Body of pancreas (tissue), 4 donors: ENCODE data around the gene GMPPA. TPM values are rescaled to one million over a fixed set of nuclear protein-coding genes. Genes with fewer than 3 reads are reported as not detected.

ENCODE experiments used
- ATAC-seq: fragments of 150-250 bp; one replicate; pipeline ENCODE4 v1.9.1; 2016
- DNase-seq, 4 donors: peaks; one replicate each; pipeline ENCODE4 v3.0.0-alpha.2; 2019
- H3K27ac ChIP-seq, 4 donors: fragments of 200-600 bp; sonication (generic); 1 replicate in 3 of 4; 2 replicates in 1 of 4; pipeline versions ENCODE4 v1.5.1 to v1.6.1; 2016 to 2019; ENCODE audit warnings: mild to moderate bottlenecking in 1 of 4, mixed read lengths in 1 of 4, moderate library complexity in 1 of 4
- H3K27me3 ChIP-seq, 2 donors: fragments of 200-600 bp; sonication (generic); one replicate each; pipeline ENCODE4 v1.6.0; 2016; ENCODE audit warnings: mild to moderate bottlenecking in 1 of 2
- H3K36me3 ChIP-seq, 2 donors: fragments of 200-600 bp; sonication (generic); replicated peaks in 1 of 2; 2 replicates each; pipeline ENCODE4 v1.5.1; 2016; ENCODE audit warnings: low read depth in 2 of 2; ENCODE audit not compliant: insufficient read depth in 1 of 2
- H3K4me1 ChIP-seq: fragments of 200-600 bp; sonication (generic); one replicate; pipeline ENCODE4 v1.6.0; 2016
- H3K4me3 ChIP-seq, 2 donors: fragments of 200-600 bp; sonication (generic); 1 replicate in 1 of 2; 2 replicates in 1 of 2; pipeline ENCODE4 v1.5.1; 2016 to 2019
- H3K9me3 ChIP-seq, 3 donors: fragments of 200-600 bp; sonication (generic); 1 replicate in 2 of 3; 2 replicates in 1 of 3; pipeline ENCODE4 v1.5.1; 2016
- CTCF ChIP-seq, 7 experiments: fragments of 450-650 bp in 4 of 7; fragments of 200-600 bp in 3 of 7; sonication (generic) in 3 of 7; IDR thresholded peaks; one replicate each; pipeline ENCODE4 v1.5.1; 2016 to 2019; ENCODE audit warnings: antibody characterized with exemption in 7 of 7
- POLR2A ChIP-seq, 3 donors: fragments of 450-650 bp; IDR thresholded peaks; one replicate each; pipeline ENCODE4 v1.6.1; 2016; ENCODE audit warnings: antibody characterized with exemption in 3 of 3, mild to moderate bottlenecking in 2 of 3
- WGBS, 2 donors: methylation state at CpG; one replicate each; pipeline ENCODE4 v1.1.5; 2017; 5-methylcytosine and 5-hydroxymethylcytosine counted together
- intact Hi-C: fragments of 100-400 bp; cut with DNase I; formaldehyde crosslinking; loops from one replicate; pipeline ENCODE4 v1.15.1; 2023
- total RNA-seq, 2 donors: library from RNA; depleted of rRNA; stranded (reverse); fragments of >200 nt; gene quantifications; one replicate each; pipeline ENCODE4 v1.1.0, GENCODE V29; 2016

GMPPA gene
- total RNA-seq, 2 donors from 2014 or later, result 40.5 to 57.4 TPM

GRCh38 chr2:219523031-219523671, 24.5 kb downstream of the GMPPA start:
- TF ChIP-seq CTCF (IDR thresholded peaks at IDR 0.05) (no peak), POLR2A (IDR thresholded peaks at IDR 0.05) (no peak)
- ATAC-seq (no peak), DNase-seq (no peak)
- Histone ChIP-seq H3K4me3 (no peak overlapping the region), H3K4me1 (peaks cover 17% of the 10 kb centered on the region), H3K36me3 (no peaks in the 10 kb centered on the region), H3K27ac (no peak overlapping the region), H3K27me3 (peaks cover 0 to 23% of the 10 kb centered on the region in 2 donors), H3K9me3 (no peaks in the 10 kb centered on the region)
- intact Hi-C loops, result no loop called here
- 19 to 36% methylated on average over 22 to 23 of the region's 24 CpGs for WGBS, 2 donors

DNA sequence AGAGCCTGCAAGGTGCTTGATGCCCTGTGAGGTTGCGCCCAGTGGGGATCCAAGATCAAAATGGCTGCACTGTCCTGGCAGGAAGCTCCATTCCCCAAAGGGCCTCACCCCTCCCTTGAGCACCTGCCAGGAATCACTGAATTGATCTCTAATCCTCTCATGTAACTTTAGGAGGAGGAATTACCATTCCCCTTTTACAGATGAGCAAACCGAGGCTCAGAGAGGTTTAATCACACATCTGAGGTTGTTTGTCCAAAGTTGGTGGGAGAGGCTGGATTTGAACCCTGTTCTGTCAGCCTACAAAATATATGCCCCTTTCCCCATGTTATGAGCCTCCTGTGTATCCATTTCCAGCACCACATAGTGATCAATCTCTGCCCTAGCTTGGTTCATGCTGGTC, 26.1 kb downstream of the GMPPA start:
- H3K4me1 ChIP-seq, result peaks cover 18% of the 10 kb centered on the region
- WGBS, 2 donors, result 75 to 100% methylated on average over 2 of the region's 2 CpGs
- no peak for DNase-seq
- TF ChIP-seq POLR2A (IDR thresholded peaks at IDR 0.05) (no peak), CTCF (IDR thresholded peaks at IDR 0.05) (no peak)
- H3K4me3 ChIP-seq, result no peak overlapping the region
- peaks cover 0 to 31% of the 10 kb centered on the region in 2 donors for H3K27me3 ChIP-seq
- no peaks in the 10 kb centered on the region for H3K36me3 ChIP-seq
- no peak for ATAC-seq
- no peaks in the 10 kb centered on the region for H3K9me3 ChIP-seq
- intact Hi-C loops, result loop anchor here (5.0 kb wide), 2 partner anchors 48 to 118 kb away; no protein-coding TSS in a partner anchor
- H3K27ac ChIP-seq, result no peak overlapping the region

- H3K9me3 ChIP-seq, result no peaks in the 10 kb centered on the region
- TF ChIP-seq POLR2A (IDR thresholded peaks at IDR 0.05), result no peak
- no peak for TF ChIP-seq CTCF (IDR thresholded peaks at IDR 0.05)
- 26 to 46% methylated on average over 6 to 9 of the region's 9 CpGs for WGBS, 2 donors
- no peaks in the 10 kb centered on the region for H3K36me3 ChIP-seq
- intact Hi-C loops, result loop anchor here (5.0 kb wide), 2 partner anchors 48 to 118 kb away; no protein-coding TSS in a partner anchor
- no peak overlapping the region for H3K4me3 ChIP-seq
- DNase-seq (no peak), ATAC-seq (no peak)
- H3K27me3 ChIP-seq, result peaks cover 0 to 33% of the 10 kb centered on the region in 2 donors
- H3K27ac ChIP-seq, result no peak overlapping the region
- peaks cover 23% of the 10 kb centered on the region for H3K4me1 ChIP-seq
Measured at GRCh38 chr2:219525533-219526232, 27.0 kb downstream of the GMPPA start.

DNA sequence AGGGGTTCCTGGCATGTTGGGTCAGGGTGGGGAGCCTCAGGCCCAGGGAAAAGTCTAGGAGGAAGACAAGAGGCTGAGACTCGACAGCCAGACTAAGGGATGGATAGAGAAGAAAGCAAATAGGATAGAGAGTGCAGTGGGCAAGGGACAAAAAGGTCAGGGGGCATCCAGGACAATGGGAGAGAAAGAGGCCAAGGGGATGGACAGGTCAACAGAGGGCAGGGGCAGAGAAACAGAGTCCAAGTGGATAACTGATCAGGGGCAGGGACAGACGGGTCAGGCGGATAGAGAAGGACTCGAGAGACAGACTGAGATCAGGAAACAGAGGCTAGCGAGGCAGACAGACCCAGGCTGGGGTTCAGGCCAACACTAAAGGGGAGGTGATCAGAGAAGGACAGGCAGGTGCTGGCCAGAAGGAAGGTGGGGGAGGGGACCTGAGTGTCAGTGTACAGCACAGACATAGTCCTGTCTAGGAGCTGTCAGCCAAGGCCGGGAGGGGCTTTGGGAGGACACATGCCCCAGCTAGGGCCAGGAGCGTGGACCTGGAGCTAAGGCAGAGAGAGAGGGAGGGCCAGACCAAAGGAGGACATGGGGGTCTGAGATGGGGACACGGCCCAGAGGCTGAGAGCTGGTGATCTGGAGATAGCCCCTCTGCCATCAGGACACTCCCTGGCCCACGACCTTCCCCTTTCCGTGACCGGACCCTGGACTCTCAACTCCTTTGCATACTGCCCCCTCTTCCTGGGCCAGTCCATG, 27.8 kb downstream of the GMPPA start:
- Histone ChIP-seq H3K36me3 (no peaks in the 10 kb centered on the region), H3K4me1 (peaks cover 23% of the 10 kb centered on the region), H3K4me3 (no peak overlapping the region), H3K9me3 (no peaks in the 10 kb centered on the region), H3K27ac (no peak overlapping the region), H3K27me3 (peaks cover 0 to 33% of the 10 kb centered on the region in 2 donors)
- 45 to 46% methylated on average over 10 to 11 of the region's 11 CpGs for WGBS, 2 donors
- intact Hi-C loops, result loop anchor here (5.0 kb wide), 2 partner anchors 49 to 119 kb away; no protein-coding TSS in a partner anchor
- no peak for TF ChIP-seq CTCF (IDR thresholded peaks at IDR 0.05)
- TF ChIP-seq POLR2A (IDR thresholded peaks at IDR 0.05), result no peak
- no peak for DNase-seq
- no peak for ATAC-seq
